Measurements from ENCODE around the gene SP6.

DNA sequence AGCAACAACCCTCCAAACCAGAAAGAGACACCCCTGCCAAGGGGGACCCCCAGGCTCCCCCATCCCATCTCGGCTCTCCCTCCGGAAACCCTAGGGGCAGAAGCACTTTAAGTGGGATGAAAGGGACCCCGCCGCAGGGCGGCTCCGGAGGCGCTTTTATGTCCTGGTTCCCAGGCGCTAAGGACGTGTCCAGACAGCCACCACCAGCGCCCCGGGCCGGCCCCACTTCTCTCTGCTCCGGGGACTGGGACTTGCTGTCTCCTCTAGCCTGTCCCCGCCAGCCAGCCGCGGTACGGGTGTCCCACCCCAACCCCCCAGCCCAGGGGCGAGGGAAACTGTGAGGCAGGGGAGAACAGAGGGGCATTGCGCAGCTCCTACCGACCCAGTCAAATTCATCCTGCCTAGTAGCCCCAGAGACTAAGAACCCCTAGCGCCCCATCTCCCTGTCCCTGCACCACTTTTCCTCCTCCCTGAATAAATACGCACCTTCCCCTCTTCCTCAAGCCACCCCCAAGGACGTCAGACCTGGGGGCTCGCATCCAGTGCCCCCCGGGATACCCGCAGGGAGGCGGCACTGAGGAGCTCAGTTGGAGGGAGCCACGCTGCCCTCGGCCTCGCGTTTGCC is 4.1 kb downstream of the SP6 start:
- TF ChIP-seq, protein P1, sequence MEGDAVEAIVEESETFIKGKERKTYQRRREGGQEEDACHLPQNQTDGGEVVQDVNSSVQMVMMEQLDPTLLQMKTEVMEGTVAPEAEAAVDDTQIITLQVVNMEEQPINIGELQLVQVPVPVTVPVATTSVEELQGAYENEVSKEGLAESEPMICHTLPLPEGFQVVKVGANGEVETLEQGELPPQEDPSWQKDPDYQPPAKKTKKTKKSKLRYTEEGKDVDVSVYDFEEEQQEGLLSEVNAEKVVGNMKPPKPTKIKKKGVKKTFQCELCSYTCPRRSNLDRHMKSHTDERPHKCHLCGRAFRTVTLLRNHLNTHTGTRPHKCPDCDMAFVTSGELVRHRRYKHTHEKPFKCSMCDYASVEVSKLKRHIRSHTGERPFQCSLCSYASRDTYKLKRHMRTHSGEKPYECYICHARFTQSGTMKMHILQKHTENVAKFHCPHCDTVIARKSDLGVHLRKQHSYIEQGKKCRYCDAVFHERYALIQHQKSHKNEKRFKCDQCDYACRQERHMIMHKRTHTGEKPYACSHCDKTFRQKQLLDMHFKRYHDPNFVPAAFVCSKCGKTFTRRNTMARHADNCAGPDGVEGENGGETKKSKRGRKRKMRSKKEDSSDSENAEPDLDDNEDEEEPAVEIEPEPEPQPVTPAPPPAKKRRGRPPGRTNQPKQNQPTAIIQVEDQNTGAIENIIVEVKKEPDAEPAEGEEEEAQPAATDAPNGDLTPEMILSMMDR (IDR thresholded peaks at IDR 0.05; ENCODE audit: low read depth, low read length, missing input control), result no peak
- TF ChIP-seq REST (IDR thresholded peaks at IDR 0.05), result no peak
- TF ChIP-seq ZBTB33 (IDR thresholded peaks at IDR 0.05), result no peak

All from liver (tissue), 2 donors.